CD8-positive, alpha-beta memory T cell (primary cell): ENCODE data around the gene ADAM15. TPM values are rescaled to one million over a fixed set of nuclear protein-coding genes. Genes with fewer than 3 reads are reported as not detected.

Experiments
- CTCF ChIA-PET: fragments of 350-600 bp; sonication (Branson Sonifier 250); formaldehyde crosslinking; loops from one replicate; lab custom pipeline; 2021; ENCODE audit warnings: antibody characterized with exemption; lab: Charles Lee
- POLR2A ChIA-PET: fragments of 350-600 bp; sonication (Branson Sonifier 250); formaldehyde crosslinking; loops from one replicate; lab custom pipeline; 2021; ENCODE audit warnings: antibody characterized with exemption; lab: Charles Lee
- DNase-seq, 5 donors: peaks; one replicate each; pipeline versions ENCODE4 v3.0.0 to v3.0.0-alpha.2; 2020 to 2022; ENCODE audit warnings: mixed read lengths in 1 of 5
- H3K27ac ChIP-seq: one replicate; pipeline ENCODE4 v1.7.0; 2013; ENCODE audit warnings: low read depth, mild to moderate bottlenecking, low read length, moderate library complexity
- H3K27me3 ChIP-seq: 2 replicates; pipeline ENCODE4 v1.7.0; 2013; ENCODE audit warnings: low read length, mild to moderate bottlenecking; ENCODE audit not compliant: insufficient read depth, poor library complexity, severe bottlenecking
- H3K36me3 ChIP-seq: 2 replicates; pipeline ENCODE4 v1.7.0; 2013; ENCODE audit warnings: mild to moderate bottlenecking, low read length, moderate library complexity; ENCODE audit not compliant: insufficient read depth
- H3K4me1 ChIP-seq: 2 replicates; pipeline ENCODE4 v1.7.0; 2013; ENCODE audit warnings: mild to moderate bottlenecking, low read length, moderate library complexity; ENCODE audit not compliant: insufficient read depth
- H3K4me3 ChIP-seq: 2 replicates; pipeline ENCODE4 v1.7.0; 2013; ENCODE audit warnings: mild to moderate bottlenecking, low read length
- H3K9me3 ChIP-seq: 2 replicates; pipeline ENCODE4 v1.7.0; 2013; ENCODE audit warnings: mild to moderate bottlenecking, low read length
- H3K27ac Mint-ChIP-seq, 8 donors: one replicate each; pipeline ENCODE4 v1.8.0; 2020 to 2021; ENCODE audit warnings: mixed read lengths in 8 of 8, mild to moderate bottlenecking in 6 of 8, inconsistent platforms in 3 of 8, moderate library complexity in 3 of 8
- H3K27me3 Mint-ChIP-seq, 2 donors: one replicate each; pipeline ENCODE4 v1.8.0; 2020 to 2021; ENCODE audit warnings: mixed read lengths in 2 of 2, mild to moderate bottlenecking in 1 of 2, moderate library complexity in 1 of 2
- H3K36me3 Mint-ChIP-seq, 3 donors: one replicate each; pipeline ENCODE4 v1.8.0; 2020 to 2021; ENCODE audit warnings: mixed read lengths in 3 of 3, inconsistent platforms in 1 of 3, mild to moderate bottlenecking in 1 of 3
- H3K4me1 Mint-ChIP-seq, 3 donors: one replicate each; pipeline ENCODE4 v1.8.0; 2020 to 2021; ENCODE audit warnings: mixed read lengths in 3 of 3, inconsistent platforms in 1 of 3, mild to moderate bottlenecking in 1 of 3
- H3K4me3 Mint-ChIP-seq, 7 donors: one replicate each; pipeline ENCODE4 v1.8.0; 2020 to 2021; ENCODE audit warnings: mixed read lengths in 7 of 7, mild to moderate bottlenecking in 6 of 7, moderate library complexity in 4 of 7, inconsistent platforms in 2 of 7
- H3K9me3 Mint-ChIP-seq, 5 donors: one replicate each; pipeline ENCODE4 v1.8.0; 2020 to 2022; ENCODE audit warnings: mixed read lengths in 5 of 5, mild to moderate bottlenecking in 3 of 5, moderate library complexity in 2 of 5, inconsistent platforms in 1 of 5
- polyA plus RNA-seq: library from polyadenylated mRNA; unstranded; fragments of 300-500 nt; fragmentation: Illumina TruSeq; gene quantifications from one replicate; pipeline ENCODE4 v1.2.3, GENCODE V29; 2021
- total RNA-seq, 2 experiments: library from RNA; stranded (reverse); gene quantifications; one replicate each; pipeline ENCODE4 v1.2.3, GENCODE V29; 2021

Gene ADAM15
- total and polyA plus RNA-seq, 3 experiments from 2014 or later = 15.3 to 36.9 (median 34.5) TPM

DNA sequence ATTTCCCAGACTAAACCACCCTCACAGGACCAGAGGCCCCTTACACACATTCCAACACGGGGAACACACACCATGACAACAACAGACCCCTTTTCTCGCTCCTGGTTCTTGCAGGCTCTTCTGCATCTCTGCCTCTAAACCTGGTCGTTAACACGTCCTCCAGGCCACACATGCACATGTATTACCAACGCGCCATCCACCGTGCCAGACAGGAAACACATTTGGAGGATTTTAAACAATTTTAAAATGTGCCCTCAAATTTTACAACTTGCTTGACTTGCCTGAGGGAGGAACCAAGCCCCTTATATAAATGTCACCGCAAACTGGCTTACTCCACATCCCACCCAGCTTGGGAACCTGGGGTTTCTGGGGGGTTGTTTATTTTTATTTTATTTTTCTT lies 59.7 kb downstream of the ADAM15 start:
- Mint-ChIP-seq H3K27me3 (peaks cover 7% of the 10 kb centered on the region in 2 donors), H3K27ac (no peak overlapping the region), H3K36me3 (no peaks in the 10 kb centered on the region), H3K9me3 (no peaks in the 10 kb centered on the region), H3K4me1 (no peaks in the 10 kb centered on the region), H3K4me3 (no peak overlapping the region)
- H3K27me3 ChIP-seq = no peaks in the 10 kb centered on the region
- no peaks in the 10 kb centered on the region for H3K9me3 ChIP-seq
- no peak overlapping the region for H3K27ac ChIP-seq
- no peaks in the 10 kb centered on the region for H3K36me3 ChIP-seq
- DNase-seq = no peak
- ChIA-PET CTCF (interaction anchor here (1.0 to 1.6 kb wide), 3 partner anchors 20 to 1549 kb away, joined by 3 read pairs; no protein-coding TSS in a partner anchor), POLR2A (no interaction called here)
- no peak overlapping the region for H3K4me3 ChIP-seq
- H3K4me1 ChIP-seq = no peaks in the 10 kb centered on the region

Other genes starting within 250 kb of the ADAM15 start
- under 1 TPM; 0.18 to 0.22 TPM for gene KCNN3, start 181.0 kb upstream of the ADAM15 start, total RNA-seq
- not detected for gene KCNN3, start 181.0 kb upstream of the ADAM15 start, polyA plus RNA-seq
- 10 to 100 TPM; 44.7 to 45.2 TPM for gene PMVK, start 114.6 kb upstream of the ADAM15 start, total RNA-seq
- gene PMVK, start 114.6 kb upstream of the ADAM15 start, polyA plus RNA-seq = 55.5 TPM
- 10 to 100 TPM; 35.9 to 36.1 TPM for gene PBXIP1, start 95.2 kb upstream of the ADAM15 start, total RNA-seq
- gene PBXIP1, start 95.2 kb upstream of the ADAM15 start, polyA plus RNA-seq = 295 TPM
- 10 to 100 TPM; 34.2 to 35.3 TPM for gene PYGO2, start 89.5 kb upstream of the ADAM15 start, total RNA-seq
- gene PYGO2, start 89.5 kb upstream of the ADAM15 start, polyA plus RNA-seq = 42.6 TPM
- 10 to 100 TPM; 37.4 to 40.8 TPM for gene SHC1, start 80.6 kb upstream of the ADAM15 start, total RNA-seq
- gene SHC1, start 80.6 kb upstream of the ADAM15 start, polyA plus RNA-seq = 32.7 TPM
- gene CKS1B, start 76.6 kb upstream of the ADAM15 start, total RNA-seq = 100 to 1,000 TPM; 125 to 126 TPM
- 46.8 TPM for gene CKS1B, start 76.6 kb upstream of the ADAM15 start, polyA plus RNA-seq
- 10 to 100 TPM; 73.7 to 76.3 TPM for gene FLAD1, start 68.0 kb upstream of the ADAM15 start, total RNA-seq
- 51.2 TPM for gene FLAD1, start 68.0 kb upstream of the ADAM15 start, polyA plus RNA-seq
- gene LENEP, start 57.7 kb upstream of the ADAM15 start, total RNA-seq = under 1 TPM; 0.62 to 0.72 TPM
- gene LENEP, start 57.7 kb upstream of the ADAM15 start, polyA plus RNA-seq = not detected
- 10 to 100 TPM; 33.2 to 34.7 TPM for gene ZBTB7B, start 48.5 kb upstream of the ADAM15 start, total RNA-seq
- gene ZBTB7B, start 48.5 kb upstream of the ADAM15 start, polyA plus RNA-seq = 3.3 TPM
- gene DCST2, start 17.5 kb upstream of the ADAM15 start, total RNA-seq = under 1 TPM; 0.09 to 0.16 TPM
- gene DCST2, start 17.5 kb upstream of the ADAM15 start, polyA plus RNA-seq = not detected
- not detected for gene DCST1, start 17.5 kb upstream of the ADAM15 start, total RNA-seq
- gene DCST1, start 17.5 kb upstream of the ADAM15 start, polyA plus RNA-seq = not detected
- gene EFNA4, start 12.4 kb downstream of the ADAM15 start, total RNA-seq = 1 to 10 TPM; 3.4 to 3.7 TPM
- 3.0 TPM for gene EFNA4, start 12.4 kb downstream of the ADAM15 start, polyA plus RNA-seq
- gene EFNA3, start 27.5 kb downstream of the ADAM15 start, total RNA-seq = 1 to 10 TPM in 1 of 2 experiments, under 1 TPM in 1; 0.94 to 1.4 TPM
- 1.0 TPM for gene EFNA3, start 27.5 kb downstream of the ADAM15 start, polyA plus RNA-seq
- gene EFNA1, start 76.6 kb downstream of the ADAM15 start, total RNA-seq = under 1 TPM; 0.16 to 0.31 TPM
- gene EFNA1, start 76.6 kb downstream of the ADAM15 start, polyA plus RNA-seq = 1.3 TPM
- gene SLC50A1, start 84.5 kb downstream of the ADAM15 start, total RNA-seq = 10 to 100 TPM; 43.4 to 47.2 TPM
- gene SLC50A1, start 84.5 kb downstream of the ADAM15 start, polyA plus RNA-seq = 49.5 TPM
- gene DPM3, start 89.2 kb downstream of the ADAM15 start, total RNA-seq = 10 to 100 TPM; 38.9 to 40.9 TPM
- gene DPM3, start 89.2 kb downstream of the ADAM15 start, polyA plus RNA-seq = 120 TPM
- gene KRTCAP2, start 122.0 kb downstream of the ADAM15 start, total RNA-seq = 100 to 1,000 TPM; 181 to 207 TPM
- gene KRTCAP2, start 122.0 kb downstream of the ADAM15 start, polyA plus RNA-seq = 576 TPM
- gene TRIM46, start 122.5 kb downstream of the ADAM15 start, total RNA-seq = 1 to 10 TPM; 6.4 to 7.3 TPM
- gene TRIM46, start 122.5 kb downstream of the ADAM15 start, polyA plus RNA-seq = 0.99 TPM
- gene THBS3, start 156.6 kb downstream of the ADAM15 start, total RNA-seq = 1 to 10 TPM; 7.8 to 7.9 TPM
- 2.9 TPM for gene THBS3, start 156.6 kb downstream of the ADAM15 start, polyA plus RNA-seq
- 10 to 100 TPM; 67.6 to 73.2 TPM for gene MTX1, start 157.4 kb downstream of the ADAM15 start, total RNA-seq
- 43.7 TPM for gene MTX1, start 157.4 kb downstream of the ADAM15 start, polyA plus RNA-seq
- gene ENTREP3, start 204.2 kb downstream of the ADAM15 start, total RNA-seq = 10 to 100 TPM; 39.1 to 41.5 TPM
- gene ENTREP3, start 204.2 kb downstream of the ADAM15 start, polyA plus RNA-seq = 1.7 TPM
- gene SCAMP3, start 211.0 kb downstream of the ADAM15 start, total RNA-seq = 100 to 1,000 TPM; 152 to 158 TPM
- gene SCAMP3, start 211.0 kb downstream of the ADAM15 start, polyA plus RNA-seq = 179 TPM
- 10 to 100 TPM; 78.3 to 79.8 TPM for gene CLK2, start 222.2 kb downstream of the ADAM15 start, total RNA-seq
- 20.2 TPM for gene CLK2, start 222.2 kb downstream of the ADAM15 start, polyA plus RNA-seq
- 1 to 10 TPM; 3.2 to 3.7 TPM for gene HCN3, start 226.1 kb downstream of the ADAM15 start, total RNA-seq
- 0.18 TPM for gene HCN3, start 226.1 kb downstream of the ADAM15 start, polyA plus RNA-seq